HUES6 (cell line): ENCODE results near the gene TRIM40.
A peak's percentile ranks its signal among the peaks of the same experiment; 100 is the strongest.

Source experiments
- H3K27ac ChIP-seq: 2 replicates; pipeline ENCODE4 v1.7.0; 2013; ENCODE audit warnings: low read depth, mild to moderate bottlenecking, low read length, inconsistent platforms
- H3K27me3 ChIP-seq: 2 replicates; pipeline ENCODE4 v1.6.1; 2013; ENCODE audit warnings: low read length; ENCODE audit not compliant: control insufficient read depth, insufficient read depth
- H3K36me3 ChIP-seq: 2 replicates; pipeline ENCODE4 v1.6.1; 2013; ENCODE audit warnings: low read length; ENCODE audit not compliant: control insufficient read depth, insufficient read depth
- H3K4me1 ChIP-seq: 2 replicates; pipeline ENCODE4 v1.6.1; 2013; ENCODE audit warnings: low read length; ENCODE audit not compliant: control insufficient read depth, insufficient read depth
- H3K4me3 ChIP-seq: 2 replicates; pipeline ENCODE4 v1.5.1; 2013; ENCODE audit warnings: low read depth, low read length
- H3K9ac ChIP-seq: one replicate; pipeline ENCODE4 v1.6.1; 2013; ENCODE audit warnings: mild to moderate bottlenecking, low read length
- H3K9me3 ChIP-seq: 2 replicates; pipeline ENCODE4 v1.6.1; 2013; ENCODE audit warnings: low read depth, low read length; ENCODE audit not compliant: control insufficient read depth, insufficient read depth

Gene TRIM40, protein sequence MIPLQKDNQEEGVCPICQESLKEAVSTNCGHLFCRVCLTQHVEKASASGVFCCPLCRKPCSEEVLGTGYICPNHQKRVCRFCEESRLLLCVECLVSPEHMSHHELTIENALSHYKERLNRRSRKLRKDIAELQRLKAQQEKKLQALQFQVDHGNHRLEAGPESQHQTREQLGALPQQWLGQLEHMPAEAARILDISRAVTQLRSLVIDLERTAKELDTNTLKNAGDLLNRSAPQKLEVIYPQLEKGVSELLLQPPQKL

GRCh38 chr6:30135757-30136156 lies at the start of gene TRIM40:
TSS of gene TRIM40 (plus strand) at chr6:30136140. CDS start at chr6:30137037, 897 bp downstream.
- Histone ChIP-seq H3K4me3 (no peak within 1 kb of the TSS), H3K27me3 (peaks cover 24% of the 10 kb centered on the region), H3K4me1 (no peaks in the 10 kb centered on the region), H3K36me3 (no peaks in the 10 kb centered on the region), H3K27ac (no peak within 1 kb of the TSS), H3K9me3 (no peaks in the 10 kb centered on the region), H3K9ac (no peak within 1 kb of the TSS)

DNA sequence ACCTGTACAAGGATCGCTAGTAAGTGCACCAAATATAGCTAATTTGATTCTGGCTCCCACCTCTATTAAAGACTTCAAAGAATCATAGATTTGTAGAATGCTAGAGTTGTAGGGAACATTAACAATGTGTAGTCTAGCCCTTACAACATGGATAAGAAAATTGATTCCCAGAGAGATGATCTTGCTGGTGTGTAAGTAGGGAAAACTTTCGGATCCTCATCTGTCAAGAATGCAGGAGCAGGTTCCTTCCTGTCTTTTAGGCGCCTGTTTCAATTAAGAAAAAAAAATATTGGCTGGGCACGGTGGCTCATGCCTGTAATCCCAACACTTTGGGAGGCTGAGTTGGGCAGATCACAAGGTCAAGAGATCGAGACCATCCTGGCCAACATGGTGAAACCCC lies 48.1 kb upstream of the TRIM40 start:
- no peak overlapping the region for H3K9ac ChIP-seq
- no peak overlapping the region for H3K27ac ChIP-seq
- peaks cover 8% of the 10 kb centered on the region; the same call in 1 of the 2 replicates for H3K4me1 ChIP-seq
- peaks cover 6% of the 10 kb centered on the region; the same call in 1 of the 2 replicates for H3K9me3 ChIP-seq
- no peaks in the 10 kb centered on the region for H3K36me3 ChIP-seq
- peaks cover 11% of the 10 kb centered on the region for H3K27me3 ChIP-seq
- H3K4me3 ChIP-seq: no peak overlapping the region

GRCh38 chr6:30091577-30092381 lies 44.2 kb upstream of the TRIM40 start:
- peaks cover 26% of the 10 kb centered on the region for H3K27me3 ChIP-seq
- no peak overlapping the region for H3K27ac ChIP-seq

DNA sequence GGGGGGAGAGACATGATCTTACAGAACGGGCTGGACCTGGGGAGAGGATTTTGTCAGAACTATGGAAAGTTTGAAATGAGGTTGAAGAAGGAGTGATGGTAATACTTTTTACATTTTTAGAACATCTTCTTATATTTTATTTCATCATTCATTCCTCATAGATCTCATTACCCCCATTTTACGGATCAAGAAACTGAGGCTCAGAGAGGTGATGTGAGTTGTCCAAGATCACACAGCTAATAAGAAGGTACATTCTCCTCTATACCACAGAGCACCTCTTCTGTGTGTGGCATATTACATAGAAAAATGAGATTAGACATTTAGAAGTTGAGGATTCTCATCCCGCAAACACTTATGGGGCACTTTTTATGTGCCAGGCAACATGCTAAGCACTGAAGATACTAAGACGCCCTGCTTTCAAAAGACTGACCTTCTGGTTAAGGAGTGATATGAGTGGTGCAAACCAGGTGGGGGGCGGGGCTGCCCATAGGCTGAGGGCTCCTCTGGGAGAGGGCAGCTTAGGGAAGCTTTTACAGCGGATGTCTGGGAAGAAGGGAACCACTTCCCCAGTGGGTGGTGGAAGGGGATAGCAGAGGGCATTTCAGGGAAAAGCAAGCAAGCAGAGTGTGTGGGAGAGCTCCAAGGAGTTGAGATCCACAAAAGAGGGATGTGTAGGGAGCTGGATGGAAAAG lies 42.9 kb upstream of the TRIM40 start:
- Histone ChIP-seq H3K9ac (no peak overlapping the region), H3K4me3 (no peak overlapping the region), H3K27me3 (peaks cover 39% of the 10 kb centered on the region)

More at GRCh38 chr6:30091577-30092381, 44.2 kb upstream of the TRIM40 start:
- peaks cover 5% of the 10 kb centered on the region; the same call in 1 of the 2 replicates for H3K9me3 ChIP-seq
- H3K36me3 ChIP-seq: no peaks in the 10 kb centered on the region
- H3K4me3 ChIP-seq: no peak overlapping the region
- H3K9ac ChIP-seq: no peak overlapping the region
- H3K4me1 ChIP-seq: peaks cover 12% of the 10 kb centered on the region; the same call in 1 of the 2 replicates

GRCh38 chr6:30093951-30094661 lies 41.8 kb upstream of the TRIM40 start:
- Histone ChIP-seq H3K4me3 (no peak overlapping the region), H3K9ac (no peak overlapping the region), H3K36me3 (no peaks in the 10 kb centered on the region), H3K9me3 (no peaks in the 10 kb centered on the region), H3K27me3 (peaks cover 50% of the 10 kb centered on the region), H3K4me1 (peaks cover 12% of the 10 kb centered on the region; the same call in 1 of the 2 replicates), H3K27ac (no peak overlapping the region)

More for the DNA sequence above, 42.9 kb upstream of the TRIM40 start:
- Histone ChIP-seq H3K4me1 (peaks cover 12% of the 10 kb centered on the region; the same call in 1 of the 2 replicates), H3K36me3 (no peaks in the 10 kb centered on the region), H3K9me3 (no peaks in the 10 kb centered on the region), H3K27ac (no peak overlapping the region)

DNA sequence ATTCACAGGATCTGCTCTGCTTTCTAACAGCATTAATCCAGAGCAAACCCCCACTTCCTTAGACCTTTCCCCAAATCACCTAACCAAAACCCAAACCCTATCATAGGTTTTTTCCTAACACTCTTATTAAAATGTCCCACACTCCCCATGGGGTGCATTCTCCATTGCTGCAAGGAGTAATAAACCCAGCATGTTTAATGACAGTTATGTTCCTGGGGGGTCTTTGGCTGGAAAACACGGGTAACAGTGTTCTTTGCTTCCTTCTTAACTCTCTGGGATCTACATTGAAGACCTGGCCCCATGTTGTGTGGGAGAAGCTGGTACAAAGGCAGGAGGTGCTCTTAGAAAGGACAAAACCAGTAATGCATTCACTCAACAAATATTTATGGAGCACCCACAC lies 39.1 kb upstream of the TRIM40 start:
- H3K36me3 ChIP-seq: no peaks in the 10 kb centered on the region
- no peak overlapping the region for H3K4me3 ChIP-seq
- no peaks in the 10 kb centered on the region for H3K9me3 ChIP-seq
- H3K4me1 ChIP-seq: peaks cover 26% of the 10 kb centered on the region
- peaks cover 66% of the 10 kb centered on the region for H3K27me3 ChIP-seq
- H3K9ac ChIP-seq: no peak overlapping the region
- no peak overlapping the region for H3K27ac ChIP-seq

- peaks cover 27% of the 10 kb centered on the region for H3K4me1 ChIP-seq
- H3K36me3 ChIP-seq: no peaks in the 10 kb centered on the region
- H3K9me3 ChIP-seq: no peaks in the 10 kb centered on the region
- H3K27ac ChIP-seq: no peak overlapping the region
- H3K27me3 ChIP-seq: peaks cover 77% of the 10 kb centered on the region
- no peak overlapping the region for H3K4me3 ChIP-seq
- H3K9ac ChIP-seq: no peak overlapping the region
These were observed 37.8 kb upstream of the TRIM40 start for GRCh38 chr6:30097902-30098768.

- Histone ChIP-seq H3K27me3 (peaks cover 91% of the 10 kb centered on the region), H3K4me1 (peaks cover 31% of the 10 kb centered on the region), H3K9ac (no peak overlapping the region), H3K36me3 (no peaks in the 10 kb centered on the region), H3K27ac (no peak overlapping the region), H3K9me3 (no peaks in the 10 kb centered on the region), H3K4me3 (peak overlapping the region; percentile 67)
These were observed 35.8 kb upstream of the TRIM40 start for GRCh38 chr6:30100154-30100553.

- Histone ChIP-seq H3K36me3 (no peaks in the 10 kb centered on the region), H3K9ac (peak overlapping the region; percentile 2), H3K4me3 (peak overlapping the region; percentile 67), H3K27ac (no peak overlapping the region), H3K27me3 (peaks cover 90% of the 10 kb centered on the region), H3K4me1 (peaks cover 27% of the 10 kb centered on the region), H3K9me3 (no peaks in the 10 kb centered on the region)
These were observed 35.1 kb upstream of the TRIM40 start for GRCh38 chr6:30100585-30101443.
